GM12873 (cell line): Measurements from ENCODE around the gene EGFL6.
A peak's percentile ranks its signal among the peaks of the same experiment; 100 is the strongest.

ENCODE experiments used
- TF ChIP-seq, protein P1 (sequence below): IDR thresholded peaks from 2 replicates; pipeline ENCODE4 v1.5.1; 2012; ENCODE audit warnings: low read depth, mild to moderate bottlenecking, moderate library complexity, low read length, control low read depth; ENCODE audit not compliant: insufficient read depth; ENCODE audit errors: missing control alignments

The EGFL6 gene

DNA sequence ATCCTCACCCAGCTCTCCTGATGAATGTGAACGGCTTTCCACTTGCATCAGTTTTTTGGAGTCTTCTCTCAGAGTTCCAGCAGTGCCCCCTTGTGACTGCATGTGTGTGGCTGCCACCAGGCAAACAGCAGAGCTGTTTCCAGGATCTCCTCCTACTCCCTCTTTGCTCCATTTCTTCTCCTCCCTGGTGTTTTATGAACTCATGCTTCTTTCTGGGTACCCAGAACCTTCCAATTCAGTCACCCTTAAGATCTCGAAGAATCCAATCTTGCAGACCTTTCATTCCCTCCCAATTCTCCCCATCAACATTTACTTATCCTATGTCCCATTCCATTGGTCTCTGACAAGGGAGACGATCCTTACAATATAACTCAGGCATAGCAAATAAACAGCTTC is 76.8 kb downstream of the EGFL6 start:
- TF ChIP-seq, protein P1, sequence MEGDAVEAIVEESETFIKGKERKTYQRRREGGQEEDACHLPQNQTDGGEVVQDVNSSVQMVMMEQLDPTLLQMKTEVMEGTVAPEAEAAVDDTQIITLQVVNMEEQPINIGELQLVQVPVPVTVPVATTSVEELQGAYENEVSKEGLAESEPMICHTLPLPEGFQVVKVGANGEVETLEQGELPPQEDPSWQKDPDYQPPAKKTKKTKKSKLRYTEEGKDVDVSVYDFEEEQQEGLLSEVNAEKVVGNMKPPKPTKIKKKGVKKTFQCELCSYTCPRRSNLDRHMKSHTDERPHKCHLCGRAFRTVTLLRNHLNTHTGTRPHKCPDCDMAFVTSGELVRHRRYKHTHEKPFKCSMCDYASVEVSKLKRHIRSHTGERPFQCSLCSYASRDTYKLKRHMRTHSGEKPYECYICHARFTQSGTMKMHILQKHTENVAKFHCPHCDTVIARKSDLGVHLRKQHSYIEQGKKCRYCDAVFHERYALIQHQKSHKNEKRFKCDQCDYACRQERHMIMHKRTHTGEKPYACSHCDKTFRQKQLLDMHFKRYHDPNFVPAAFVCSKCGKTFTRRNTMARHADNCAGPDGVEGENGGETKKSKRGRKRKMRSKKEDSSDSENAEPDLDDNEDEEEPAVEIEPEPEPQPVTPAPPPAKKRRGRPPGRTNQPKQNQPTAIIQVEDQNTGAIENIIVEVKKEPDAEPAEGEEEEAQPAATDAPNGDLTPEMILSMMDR = peak; percentile 79

DNA sequence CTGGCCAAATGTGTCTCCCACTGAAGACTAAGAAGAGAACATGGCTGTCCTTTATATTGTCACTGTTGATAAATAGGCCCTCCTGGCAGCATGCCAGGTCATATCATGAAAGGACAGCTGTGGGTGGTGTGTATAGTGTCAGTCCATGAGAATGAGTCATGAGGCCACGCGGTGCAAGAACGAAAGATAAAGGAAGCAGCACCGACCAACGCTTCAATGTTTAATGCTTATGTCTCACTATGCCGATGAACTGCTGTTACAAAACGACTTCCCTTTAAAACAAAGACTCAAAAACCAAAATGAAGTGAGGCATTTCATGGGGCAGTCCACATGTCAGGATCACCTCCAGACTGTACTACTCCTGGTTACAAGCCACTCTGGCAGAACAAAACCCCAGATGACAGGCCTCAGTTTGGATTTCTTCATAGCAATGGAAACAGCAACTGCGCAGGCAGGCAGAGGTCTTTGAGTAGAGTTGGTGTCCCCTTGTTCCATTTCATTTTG is 78.4 kb downstream of the EGFL6 start:
- TF ChIP-seq, protein P1 = no peak

- TF ChIP-seq, protein P1 = no peak
These were observed 80.4 kb downstream of the EGFL6 start for GRCh38 chrX:13649838-13650237.

GRCh38 chrX:13650318-13650717 is 80.9 kb downstream of the EGFL6 start:
- TF ChIP-seq, protein P1 = no peak

- TF ChIP-seq, protein P1 = no peak
These were observed 81.7 kb downstream of the EGFL6 start for GRCh38 chrX:13651150-13651549.

DNA sequence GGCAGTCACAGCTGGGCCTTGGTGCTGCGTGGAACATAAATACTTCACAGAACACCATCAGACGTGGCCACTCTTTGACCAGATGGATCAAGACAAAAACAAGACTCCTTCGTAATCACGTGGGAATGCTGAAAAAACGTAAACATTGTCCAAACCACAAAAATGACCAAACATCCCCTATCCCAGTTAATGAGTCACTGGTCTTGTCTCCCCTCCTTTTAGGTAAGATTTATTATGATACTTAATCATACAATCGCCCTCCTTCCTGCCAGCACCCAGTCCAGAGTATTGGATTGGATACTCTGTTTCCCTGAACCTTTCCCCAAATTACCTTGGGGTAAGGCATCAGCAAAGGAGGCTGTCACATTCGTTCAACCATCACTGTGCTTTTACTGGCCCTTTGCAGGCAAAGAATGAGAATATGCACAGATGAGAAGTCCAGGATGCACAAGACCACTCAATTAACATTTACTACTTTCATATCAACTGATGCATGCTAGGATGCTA is 82.9 kb downstream of the EGFL6 start:
- TF ChIP-seq, protein P1 = no peak

GRCh38 chrX:13652850-13653693 is 83.7 kb downstream of the EGFL6 start, which contains the start of gene TCEANC:
TCEANC (plus strand) TSS chrX:13653141; CDS start chrX:13662509, 9,368 bp downstream.
- TF ChIP-seq, protein P1 = no peak
